HG02840 (cell line): ENCODE results near the gene NOL4L.

Source experiments
- ATAC-seq: cut with Tn5 transposase; IDR thresholded peaks from one replicate; pipeline ENCODE4 v1.9.1; 2021; ENCODE audit warnings: mild to moderate bottlenecking, moderate library complexity, moderate number of reproducible peaks; ENCODE audit not compliant: unreplicated experiment, low FRiP score

NOL4L gene

DNA sequence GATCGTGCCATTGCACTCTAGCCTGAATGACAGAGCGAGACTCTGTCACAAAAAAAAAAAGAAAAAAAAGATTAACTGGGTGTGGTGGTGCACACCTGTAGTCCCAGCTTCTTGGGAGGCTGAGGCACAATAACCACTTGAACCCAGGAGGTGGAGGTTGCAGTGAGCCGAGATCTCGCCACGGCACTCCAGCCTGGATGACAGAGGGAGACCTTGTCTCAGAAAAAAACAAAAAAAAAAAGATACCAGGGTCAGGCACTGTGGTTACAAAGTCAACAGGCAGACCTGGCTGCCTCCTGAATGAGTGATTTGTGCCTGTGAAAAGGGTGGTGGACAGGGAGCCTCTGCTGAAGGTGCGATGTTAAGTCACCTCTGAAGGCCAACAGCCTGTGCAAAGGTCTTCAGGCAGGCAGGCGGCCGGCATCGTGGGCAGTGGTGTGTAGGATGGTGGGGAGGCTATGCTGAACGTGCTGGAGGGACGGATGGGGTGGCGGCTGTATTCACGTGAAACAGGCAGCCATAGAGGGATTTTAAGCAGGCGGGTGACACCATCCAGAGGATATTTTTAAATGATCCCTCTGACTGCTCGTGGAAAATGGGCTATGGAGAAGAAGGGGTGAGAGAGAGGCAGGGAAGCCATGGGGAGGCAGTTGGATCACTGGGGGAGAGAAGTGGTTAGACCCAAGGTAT lies 41.4 kb downstream of the NOL4L start:
- no peak for ATAC-seq

DNA sequence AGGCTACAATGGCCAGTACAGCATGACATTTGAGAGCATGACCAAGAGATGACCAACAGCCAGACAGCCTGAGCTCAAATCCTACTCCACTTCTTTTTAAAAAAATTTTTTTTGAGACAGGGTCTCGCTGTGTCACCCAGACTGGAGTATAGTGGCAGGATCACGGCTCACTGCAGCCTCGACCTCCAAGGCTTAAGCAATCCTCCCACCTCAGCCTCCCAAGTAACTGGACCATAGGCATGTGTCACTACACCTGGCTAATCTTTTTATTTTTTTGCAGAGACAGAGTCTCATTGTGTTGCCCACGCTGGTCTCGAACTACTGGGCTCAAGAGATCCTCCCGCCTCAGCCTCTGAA lies 42.9 kb downstream of the NOL4L start:
- no peak for ATAC-seq

DNA sequence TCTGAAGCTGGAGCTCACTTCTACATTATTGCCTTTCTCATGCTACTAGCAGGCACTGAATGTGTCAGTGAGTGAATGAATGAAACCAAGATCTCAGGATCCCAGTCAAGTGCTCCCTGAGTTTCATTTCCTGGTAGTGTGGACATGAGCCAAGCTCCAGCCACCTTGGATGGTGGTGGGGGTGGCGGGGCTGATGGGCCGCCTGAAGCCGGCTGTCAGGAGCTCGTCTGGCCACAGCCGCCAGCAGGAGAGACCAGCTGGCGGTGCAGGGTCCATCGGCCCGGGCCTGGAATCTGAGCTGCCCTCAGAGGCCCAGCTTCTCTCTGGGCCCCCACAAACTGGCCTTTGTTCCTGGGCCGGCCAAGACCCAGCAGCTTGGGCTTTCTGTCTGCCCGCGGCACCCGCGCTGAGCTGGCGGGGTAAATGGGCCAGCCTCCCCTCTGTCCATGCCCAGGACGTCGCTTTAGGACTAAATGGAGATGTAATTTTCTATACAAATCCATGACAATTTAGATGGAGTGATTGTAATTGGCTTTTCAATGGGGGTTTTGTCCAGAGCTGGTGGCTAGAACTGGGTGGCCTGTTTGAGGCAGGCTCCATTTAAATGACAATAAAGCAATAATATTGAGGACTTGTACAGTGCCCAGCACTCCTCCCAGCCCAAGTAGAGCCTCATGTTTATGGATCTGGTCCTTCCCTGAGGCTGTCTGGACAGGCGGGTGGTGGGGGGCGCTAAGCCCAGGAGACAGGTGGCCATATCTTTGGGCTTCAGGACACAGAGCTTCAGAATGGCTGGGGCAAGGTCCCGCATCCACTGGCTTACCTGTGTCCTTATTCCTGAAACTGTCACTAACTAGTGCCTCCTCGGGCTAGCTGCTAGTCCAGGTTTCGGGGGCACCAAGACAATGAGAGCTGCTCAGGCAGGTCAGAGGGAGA lies 43.5 kb downstream of the NOL4L start:
- ATAC-seq, result no peak

DNA sequence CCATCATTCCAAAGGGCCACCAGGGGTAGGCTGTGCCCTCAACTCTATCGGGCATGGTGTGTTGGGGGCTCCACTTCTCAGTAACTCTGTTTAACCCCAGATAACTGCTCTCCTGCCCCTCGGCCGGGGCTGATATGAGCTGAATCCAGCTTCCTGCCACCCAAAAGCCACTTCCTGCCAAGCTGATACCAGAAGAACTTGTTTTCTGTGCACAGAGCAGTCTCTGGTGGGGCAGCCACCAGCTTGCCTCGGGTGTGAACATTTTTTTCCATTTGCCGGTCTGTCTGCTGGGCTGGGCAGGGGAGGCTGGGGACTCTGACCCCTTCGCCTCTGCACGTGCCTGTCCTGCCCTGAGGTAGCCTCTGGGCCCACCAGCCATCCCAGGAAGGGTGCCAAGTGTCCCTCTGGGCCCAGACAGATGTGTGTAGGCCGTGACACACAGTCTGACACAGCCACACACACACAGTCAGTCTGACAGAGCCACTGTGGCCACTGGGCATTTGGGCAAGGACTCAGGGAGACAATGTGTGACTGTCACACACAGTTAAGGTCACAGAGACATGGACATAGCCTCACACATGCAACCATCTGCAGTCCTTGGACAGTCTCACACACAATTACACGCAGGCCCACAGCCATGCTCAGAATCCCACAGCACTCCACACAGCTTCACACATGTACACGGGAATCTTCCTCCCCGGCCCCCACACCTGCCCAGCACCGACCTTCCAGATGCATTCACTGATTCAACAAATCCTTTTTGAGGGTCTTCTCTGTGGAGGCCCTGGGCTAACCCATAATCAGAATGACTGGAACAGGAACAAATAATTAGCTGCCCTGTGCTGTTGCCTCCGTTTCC lies 45.1 kb downstream of the NOL4L start:
- ATAC-seq, result no peak

DNA sequence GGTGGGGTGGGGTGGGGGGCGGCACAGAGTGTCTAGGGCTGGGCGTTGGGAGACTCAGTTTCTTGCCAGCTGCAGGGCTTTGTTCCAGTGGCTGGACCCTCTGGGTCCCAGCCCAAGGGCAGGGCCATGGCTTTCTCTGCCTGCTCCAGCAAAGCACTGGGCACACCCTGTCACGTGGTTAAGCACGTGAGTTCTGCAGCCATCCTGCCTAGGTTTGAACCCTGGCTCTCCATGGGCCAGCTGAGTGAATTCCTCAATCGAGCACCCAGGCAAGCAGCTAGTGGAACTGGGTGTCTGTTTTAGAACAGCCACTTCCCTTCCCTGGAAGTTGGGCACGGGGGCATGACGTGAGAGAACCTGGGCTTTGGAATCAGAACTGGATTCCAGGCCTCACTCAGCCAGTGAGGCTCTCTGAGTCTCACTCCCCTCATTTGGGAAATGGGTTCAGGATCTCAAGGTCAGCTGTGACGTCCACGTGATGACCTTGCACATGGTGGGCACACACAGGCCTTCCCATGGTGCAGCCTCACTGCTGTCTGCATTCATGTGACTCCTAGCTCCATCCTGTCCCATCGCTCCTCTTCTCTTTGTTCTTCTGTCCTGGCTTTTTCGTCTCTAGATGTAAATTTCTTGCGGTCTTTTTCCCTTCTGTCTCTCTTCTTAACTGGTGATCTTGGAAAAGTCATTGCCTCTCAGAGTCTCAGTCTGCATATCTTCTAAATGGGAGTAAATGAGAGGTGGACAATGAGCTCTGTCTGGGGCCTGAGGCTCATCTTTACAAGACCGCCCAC lies 45.9 kb downstream of the NOL4L start:
- ATAC-seq, result no peak

DNA sequence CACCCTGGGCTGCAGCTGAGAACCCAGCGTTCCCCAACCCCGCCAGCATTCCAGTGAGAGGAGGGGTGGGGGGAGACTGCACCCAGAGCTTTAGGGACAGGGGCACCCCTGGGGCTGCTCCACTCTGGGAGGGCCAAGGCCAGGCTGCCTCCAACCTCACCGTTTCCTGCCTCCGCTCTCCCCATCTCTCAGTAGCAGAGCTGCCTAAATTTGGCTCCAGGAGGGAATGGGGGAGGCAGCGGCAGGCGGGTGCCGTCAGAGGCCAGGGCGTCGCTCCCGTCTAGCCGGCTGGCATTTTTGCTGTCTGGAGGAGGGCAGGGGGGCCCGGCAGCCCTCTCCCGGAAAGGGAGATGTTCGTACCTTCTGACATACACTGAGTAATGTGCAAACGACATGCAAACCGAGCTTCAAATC lies 46.6 kb downstream of the NOL4L start:
- no peak for ATAC-seq

DNA sequence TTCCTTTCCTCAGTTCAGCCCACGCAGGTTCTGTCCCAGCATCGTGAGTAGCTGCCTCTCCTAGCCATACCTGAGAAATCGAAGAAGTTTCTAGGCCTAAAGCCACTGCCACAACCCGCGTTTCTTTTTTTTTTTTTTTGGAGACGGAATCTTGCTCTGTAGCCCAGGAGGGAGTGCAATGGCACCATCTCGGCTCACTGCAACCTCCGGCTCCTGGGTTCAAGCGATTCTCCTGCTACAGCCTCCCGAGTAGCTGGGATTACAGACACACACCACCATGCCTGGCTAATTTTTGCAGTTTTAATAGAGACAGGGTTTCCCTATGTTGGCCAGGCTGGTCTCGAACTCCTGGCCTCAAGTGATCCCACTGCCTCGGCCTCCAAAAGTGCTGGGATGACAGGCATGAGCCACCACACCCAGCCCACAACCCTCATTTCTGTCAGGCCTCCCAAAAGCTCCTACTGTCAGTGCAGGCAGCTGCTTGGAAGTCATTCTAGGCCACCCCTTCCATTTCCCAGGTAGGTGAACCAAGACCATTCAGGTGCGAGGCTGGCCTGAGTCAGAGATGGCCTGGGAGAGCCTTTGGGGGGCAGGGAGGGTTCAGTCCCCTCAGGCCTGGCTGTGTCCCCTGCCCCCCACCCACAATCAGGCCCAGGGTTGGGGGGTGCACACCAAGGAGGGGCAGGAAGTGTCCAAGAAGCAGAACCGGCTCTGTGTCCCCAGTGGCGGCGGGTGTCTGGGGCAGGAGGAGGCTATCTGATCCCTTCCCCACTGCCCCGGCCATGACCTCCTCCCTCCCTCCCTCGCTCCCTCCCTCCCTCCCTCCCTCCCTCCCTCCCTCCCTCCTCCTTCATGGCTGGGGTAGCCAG lies 47.2 kb downstream of the NOL4L start:
- no peak for ATAC-seq

DNA sequence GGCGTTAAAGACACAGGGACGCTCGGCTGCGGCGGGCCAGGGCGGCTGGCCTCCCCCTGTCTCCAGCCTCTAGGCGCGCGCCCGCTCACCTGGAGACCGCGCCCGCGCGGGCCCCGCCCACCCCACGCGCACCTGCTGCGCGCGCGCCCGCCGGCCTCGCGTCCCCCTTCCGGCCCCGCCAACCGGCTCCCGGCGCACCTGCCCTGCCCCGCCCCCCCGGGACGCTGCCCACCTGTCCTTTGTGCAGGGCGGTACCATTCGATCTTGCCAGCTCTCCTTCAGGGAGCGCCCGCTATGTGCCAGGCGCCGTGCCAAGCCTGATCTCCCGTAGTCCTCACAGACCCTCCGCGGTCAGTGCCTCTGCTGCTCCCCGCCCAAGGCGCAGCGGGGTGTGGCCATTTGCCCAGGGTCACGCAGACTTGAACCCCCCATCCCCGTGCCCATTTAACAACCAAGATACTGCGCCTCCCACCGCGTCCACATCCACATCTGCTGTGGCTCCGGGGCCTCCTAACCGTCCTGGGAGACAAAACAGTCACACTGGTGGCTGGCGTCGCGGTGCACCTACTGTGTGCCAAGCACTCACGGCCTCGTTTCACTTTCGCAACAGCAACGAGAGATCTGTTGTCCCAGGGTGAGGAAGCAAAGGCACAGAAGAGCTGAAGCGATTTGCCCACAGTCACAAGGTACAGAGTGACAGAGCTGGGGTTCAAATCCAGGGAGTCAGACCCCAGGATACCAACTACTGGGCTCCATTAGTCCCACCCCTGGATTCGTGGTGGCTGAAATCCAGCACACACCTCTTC lies 48.1 kb downstream of the NOL4L start:
- peak; percentile 13 for ATAC-seq

DNA sequence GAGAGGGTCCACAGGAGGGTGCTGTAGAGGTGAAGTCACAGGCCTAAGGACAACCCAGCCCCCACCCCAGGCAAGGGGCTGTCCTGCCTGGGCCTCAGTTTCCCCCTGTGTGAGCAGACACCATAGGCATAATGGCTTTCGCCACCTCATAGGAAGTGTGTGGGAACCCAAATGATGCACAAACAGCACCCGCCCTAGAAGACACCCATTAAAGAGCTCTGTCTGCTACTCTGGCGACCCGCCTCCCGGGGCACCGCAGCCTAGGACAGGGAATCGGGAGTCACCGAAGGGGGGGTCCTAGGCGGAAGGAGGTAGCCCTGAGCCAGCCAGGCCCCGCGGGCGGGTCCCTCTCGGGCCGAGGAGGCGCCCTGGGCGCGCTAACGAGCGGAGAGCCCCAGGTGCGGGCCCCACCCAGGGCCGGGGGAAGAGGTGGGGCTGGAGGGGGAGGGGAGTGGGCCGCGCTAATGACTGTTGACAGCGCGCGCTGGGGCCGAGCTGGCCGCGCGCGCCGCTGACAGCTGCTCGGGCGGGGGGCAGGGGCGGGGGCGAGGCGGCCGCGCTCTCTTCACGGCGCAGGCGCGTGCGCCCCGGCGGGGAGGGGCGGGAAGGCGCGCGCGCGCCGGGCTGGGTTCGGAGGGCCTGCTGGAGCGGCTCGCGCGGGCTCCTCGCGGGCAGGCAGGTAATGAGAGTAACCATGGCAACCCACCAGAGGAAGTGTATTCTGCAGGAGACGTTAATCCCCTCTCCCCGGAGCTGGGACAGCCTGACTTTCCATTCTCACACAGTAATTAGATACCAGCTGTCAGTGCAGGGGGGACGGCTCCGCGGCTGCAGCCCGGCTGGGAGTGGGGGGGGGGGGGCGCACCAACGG lies 48.9 kb downstream of the NOL4L start:
- ATAC-seq, result peak; percentile 49

DNA sequence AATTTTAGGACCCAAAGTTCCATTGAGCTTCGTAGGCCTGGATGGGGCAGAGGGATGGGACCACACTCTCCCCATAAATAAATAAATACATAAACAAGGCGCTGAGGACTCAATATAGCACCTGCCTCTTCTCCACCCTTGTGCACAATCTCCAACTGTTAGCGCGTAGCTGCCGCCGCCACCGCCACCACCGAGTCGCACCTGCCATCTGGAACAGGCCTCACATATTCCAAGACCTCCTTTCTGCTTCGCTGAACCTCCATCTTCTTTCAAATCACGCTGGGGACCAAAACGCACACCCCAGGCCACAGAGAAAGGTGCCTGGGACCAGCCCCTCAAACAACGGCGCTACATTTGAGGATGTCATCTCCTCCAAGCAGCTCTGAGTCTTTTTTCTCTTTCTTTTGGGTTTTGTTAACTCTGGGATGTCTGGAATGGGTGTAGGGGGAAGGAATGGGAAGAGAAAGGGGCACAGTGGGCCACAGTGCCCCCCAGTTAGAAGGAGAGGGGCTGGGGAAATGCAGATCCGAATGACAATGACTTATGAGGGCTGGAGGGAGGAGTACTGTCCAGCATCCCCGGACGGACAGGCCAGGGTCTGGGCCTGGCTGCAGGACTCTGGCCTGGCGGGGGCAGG lies 49.7 kb downstream of the NOL4L start:
- no peak for ATAC-seq

DNA sequence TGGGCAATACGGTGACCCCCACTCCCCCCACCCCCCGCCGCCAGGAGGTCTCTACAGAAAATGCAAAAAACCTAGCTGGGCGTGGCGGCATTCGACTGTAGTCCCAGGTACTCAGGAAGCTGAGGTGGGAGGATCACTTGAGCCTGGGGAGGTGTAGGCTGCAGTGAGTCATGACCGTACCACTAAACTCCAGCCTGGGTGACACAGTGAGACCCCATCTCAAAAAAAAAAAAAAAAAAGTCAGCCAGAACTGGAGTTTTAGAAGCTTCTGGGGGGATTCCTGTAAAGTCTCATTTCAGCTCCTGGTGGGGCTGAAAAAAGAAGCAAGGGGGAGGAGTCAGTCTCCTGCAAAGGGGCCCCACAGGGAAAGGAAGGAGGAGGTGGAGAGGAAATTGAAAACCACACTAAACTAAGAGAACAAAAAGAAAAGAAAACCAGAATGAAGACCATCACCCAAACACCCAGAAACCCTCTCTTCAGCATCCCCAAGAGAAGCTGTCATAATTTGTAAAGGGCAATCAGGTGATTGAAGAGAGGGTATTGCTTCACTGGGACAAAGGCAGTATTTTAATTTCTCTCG lies 50.4 kb downstream of the NOL4L start:
- ATAC-seq, result no peak

DNA sequence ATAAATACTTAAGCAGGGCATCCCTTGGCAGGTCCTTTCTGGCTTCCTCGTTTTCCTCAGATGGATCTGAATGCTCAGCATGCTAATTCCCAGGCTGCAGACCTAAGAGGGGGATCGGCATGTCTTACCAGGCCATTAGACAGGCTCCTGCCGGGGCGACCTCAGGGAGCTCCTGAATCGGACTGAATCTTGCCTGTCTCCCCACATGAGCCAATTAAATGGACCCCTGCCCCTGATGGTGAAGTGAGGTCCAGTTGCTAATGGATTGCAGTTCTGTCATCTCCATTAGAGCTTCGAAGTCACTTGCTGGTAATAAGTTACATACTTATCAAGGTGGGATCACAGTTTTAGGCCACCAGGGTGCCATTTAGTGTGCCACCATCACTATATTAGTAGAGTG lies 51.4 kb downstream of the NOL4L start:
- no peak for ATAC-seq

DNA sequence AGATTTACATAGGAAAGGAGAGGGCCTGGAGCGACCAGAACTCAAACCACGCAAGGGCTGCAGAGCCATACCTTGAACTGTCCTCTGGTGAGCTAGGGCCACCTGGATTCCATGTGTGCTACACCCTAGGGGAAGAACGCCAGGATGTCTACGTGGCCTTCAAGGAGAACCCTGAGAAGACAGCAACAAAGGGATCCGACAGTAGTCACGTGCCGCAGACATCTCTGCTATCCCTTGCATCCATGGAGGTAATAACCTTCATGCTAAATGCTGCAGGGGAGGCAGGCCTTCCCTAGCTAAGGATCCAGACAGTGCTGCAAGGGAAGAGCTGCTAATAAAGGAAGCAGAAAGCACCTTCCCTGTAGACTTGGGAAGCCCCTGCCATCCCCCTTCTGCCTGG lies 52.9 kb downstream of the NOL4L start:
- no peak for ATAC-seq

DNA sequence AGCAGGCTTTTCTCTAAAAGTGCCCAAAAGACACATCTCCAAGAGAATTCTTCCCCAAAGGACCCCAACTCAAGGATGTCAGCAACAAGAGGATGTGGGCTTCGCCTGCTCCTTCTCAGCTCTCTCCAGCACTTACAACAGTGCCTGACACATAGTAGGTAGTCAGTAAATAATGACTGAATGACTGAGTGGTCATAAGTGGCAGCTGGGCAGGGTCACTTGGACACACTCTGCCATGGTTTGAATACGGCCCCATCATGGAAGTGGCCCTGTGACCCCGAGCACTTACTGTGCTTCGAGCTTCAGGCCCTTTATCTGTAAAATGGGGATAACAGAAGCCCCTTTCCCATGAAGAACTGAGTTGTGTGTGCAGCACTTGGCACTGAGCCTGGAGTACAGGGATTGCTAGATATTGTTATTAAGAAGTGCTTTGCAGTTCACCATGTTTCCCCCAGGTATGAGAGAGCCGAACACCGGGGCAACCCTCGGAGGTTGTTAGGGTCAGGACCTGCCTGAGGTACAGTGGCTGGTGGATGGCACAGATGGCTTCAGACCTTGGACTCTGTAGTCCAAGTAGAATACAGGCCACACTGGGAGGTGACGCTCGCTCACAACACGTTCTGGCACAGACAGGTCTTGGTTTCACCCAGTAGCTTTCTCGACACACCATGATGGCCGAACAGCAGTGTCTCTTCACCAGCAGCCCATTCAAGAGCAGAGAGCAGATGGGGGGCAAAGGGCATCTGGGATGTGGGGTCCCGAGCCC lies 56.0 kb downstream of the NOL4L start:
- no peak for ATAC-seq

DNA sequence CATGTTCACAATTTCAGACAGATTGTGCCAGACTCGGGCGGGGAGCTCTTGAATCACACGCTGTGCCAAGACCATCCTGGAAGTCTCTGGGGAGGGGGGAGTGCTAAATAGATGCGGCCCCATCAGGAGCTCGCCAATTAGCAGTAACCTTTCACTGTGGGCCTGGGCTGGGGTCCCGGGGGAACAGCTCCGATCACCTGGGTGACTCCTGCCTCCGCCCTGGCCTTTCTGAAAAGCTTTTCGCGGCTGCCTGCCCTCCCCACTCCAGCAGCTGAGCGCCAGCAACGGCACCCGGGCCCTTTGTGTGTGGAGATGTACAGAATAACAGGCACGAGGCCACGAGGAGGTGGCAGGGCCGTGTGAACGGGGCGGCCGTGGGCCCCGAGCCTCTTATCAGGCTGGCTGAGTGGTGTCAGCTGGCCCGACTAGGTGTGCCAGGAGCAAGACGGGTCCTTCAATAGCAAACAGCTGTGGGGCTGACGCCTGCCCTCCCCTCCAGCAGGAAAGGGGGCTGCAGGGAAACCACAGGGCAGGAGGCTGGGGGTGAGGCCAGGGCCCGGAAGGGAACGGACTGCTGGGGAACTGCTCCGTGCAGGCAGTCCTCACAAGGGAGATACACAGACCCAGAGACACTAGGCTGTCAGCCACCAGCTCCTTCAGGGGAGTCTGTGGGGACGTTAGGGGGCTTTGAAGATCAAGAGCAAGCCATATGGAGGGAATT lies 56.8 kb downstream of the NOL4L start:
- no peak for ATAC-seq
